ENCODE results near the gene LHX2.

- TF ChIP-seq POLR2A (IDR thresholded peaks at IDR 0.05) (no peak), CTCF (IDR thresholded peaks at IDR 0.05) (no peak)
Observed at GRCh38 chr9:124079176-124079925, 67.8 kb downstream of the LHX2 start.
